H1 (cell line): Measurements from ENCODE around the gene COL6A5. TPM values are rescaled to one million over a fixed set of nuclear protein-coding genes. Genes with fewer than 3 reads are reported as not detected.
A peak's percentile ranks its signal among the peaks of the same experiment; 100 is the strongest.

ENCODE experiments used
- CTCF ChIA-PET: fragments of 300-600 bp; sonication (Branson Sonifier 250); formaldehyde crosslinking; loops from one replicate; lab custom pipeline; 2021; ENCODE audit not compliant: partially characterized antibody; lab: Charles Lee
- POLR2A ChIA-PET: fragments of 300-600 bp; sonication (Branson Sonifier 250); formaldehyde crosslinking; loops from one replicate; lab custom pipeline; 2021; ENCODE audit warnings: inconsistent platforms; ENCODE audit not compliant: partially characterized antibody; lab: Charles Lee
- DNase-seq, 2 experiments: peaks; one replicate each; pipeline versions ENCODE4 v3.0.0 to v3.0.0-alpha.2; 2010 to 2022; ENCODE audit warnings: low spot score in 2 of 2, low read depth in 1 of 2, mixed read lengths in 1 of 2
- FAIRE-seq: peaks from 2 replicates; lab custom pipeline; 2011; peaks lifted over from hg19 to GRCh38; lab: Jason Lieb, UNC
- H2AFZ ChIP-seq: 2 replicates; pipeline ENCODE4 v1.8.1; 2012; ENCODE audit warnings: low read length, inconsistent platforms
- H2AK5ac ChIP-seq: 2 replicates; pipeline ENCODE4 v1.6.1; 2013; ENCODE audit warnings: low read depth, low read length
- H2BK120ac ChIP-seq: replicated peaks from 2 replicates; pipeline ENCODE3; 2013; ENCODE audit warnings: low read depth, low read length, inconsistent platforms
- H2BK12ac ChIP-seq: 2 replicates; pipeline ENCODE4 v1.6.1; 2013; ENCODE audit warnings: low read depth, low read length
- H2BK15ac ChIP-seq: 2 replicates; pipeline ENCODE4 v1.6.1; 2013; ENCODE audit warnings: low read length
- H2BK20ac ChIP-seq: 2 replicates; pipeline ENCODE4 v1.6.1; 2013; ENCODE audit warnings: low read length
- H2BK5ac ChIP-seq: 2 replicates; pipeline ENCODE4 v1.6.1; 2013; ENCODE audit warnings: low read depth, low read length
- H3K14ac ChIP-seq: 2 replicates; pipeline ENCODE4 v1.6.1; 2013; ENCODE audit warnings: inconsistent platforms; ENCODE audit not compliant: insufficient read length
- H3K18ac ChIP-seq: 2 replicates; pipeline ENCODE4 v1.6.1; 2013; ENCODE audit warnings: low read length; ENCODE audit errors: extremely low read depth
- H3K23ac ChIP-seq: 2 replicates; pipeline ENCODE4 v1.6.1; 2013; ENCODE audit warnings: inconsistent platforms; ENCODE audit not compliant: insufficient read length
- H3K23me2 ChIP-seq: 2 replicates; pipeline ENCODE4 v1.6.1; 2013; ENCODE audit warnings: low read depth, low read length
- H3K27ac ChIP-seq: 2 replicates; pipeline ENCODE4 v1.6.1; 2011; ENCODE audit warnings: low read depth, low read length, inconsistent platforms
- H3K27me3 ChIP-seq, 4 experiments: replicated peaks in 1 of 4; 1 replicate in 1 of 4; 2 replicates in 3 of 4; pipeline versions ENCODE4 v1.6.1 to v1.8.1; 2011 to 2013; ENCODE audit warnings: low read length in 3 of 4, mild to moderate bottlenecking in 3 of 4, inconsistent platforms in 2 of 4, mixed read lengths in 2 of 4, moderate library complexity in 1 of 4; ENCODE audit not compliant: control insufficient read depth in 3 of 4, insufficient read depth in 3 of 4; ENCODE audit errors: extremely low read depth in 1 of 4
- H3K36me3 ChIP-seq, 4 experiments: 2 replicates each; pipeline versions ENCODE4 v1.6.1 to v1.8.1; 2011 to 2013; ENCODE audit warnings: mild to moderate bottlenecking in 4 of 4, low read length in 3 of 4, moderate library complexity in 2 of 4, control low read depth in 1 of 4, inconsistent platforms in 1 of 4; ENCODE audit not compliant: insufficient read depth in 4 of 4, control insufficient read depth in 2 of 4
- H3K4ac ChIP-seq: replicated peaks from 2 replicates; pipeline ENCODE3; 2013; ENCODE audit warnings: low read length, low read depth, mixed read lengths, inconsistent platforms; ENCODE audit not compliant: insufficient read length
- H3K4me1 ChIP-seq, 4 experiments: replicated peaks in 1 of 4; 1 replicate in 1 of 4; 2 replicates in 3 of 4; pipeline versions ENCODE4 v1.6.1 to v1.8.1; 2011 to 2013; ENCODE audit warnings: low read length in 3 of 4, inconsistent platforms in 2 of 4, mixed read lengths in 1 of 4; ENCODE audit not compliant: insufficient read depth in 4 of 4, control insufficient read depth in 3 of 4
- H3K4me2 ChIP-seq, 2 experiments: 2 replicates each; pipeline versions ENCODE4 v1.6.1 to v1.8.1; 2011 to 2013; ENCODE audit warnings: low read depth in 2 of 2, low read length in 2 of 2, control low read depth in 1 of 2, inconsistent platforms in 1 of 2, mild to moderate bottlenecking in 1 of 2; ENCODE audit not compliant: insufficient read depth in 1 of 2
- H3K4me3 ChIP-seq, 4 experiments: fragments of 200-600, 300-600 bp in 1 of 4; sonication (generic), shearing (Covaris generic), sonication (Bioruptor Twin) in 1 of 4; 2 replicates each; pipeline versions ENCODE4 v1.5.1 to v1.8.1; 2011 to 2016; ENCODE audit warnings: low read length in 4 of 4, low read depth in 3 of 4, control low read depth in 2 of 4, inconsistent platforms in 2 of 4, mild to moderate bottlenecking in 2 of 4, mixed read lengths in 1 of 4, moderate library complexity in 1 of 4; ENCODE audit not compliant: insufficient read depth in 2 of 4; ENCODE audit errors: extremely low read depth in 1 of 4
- H3K56ac ChIP-seq: replicated peaks from 2 replicates; pipeline ENCODE3; 2013; ENCODE audit warnings: low read depth, mild to moderate bottlenecking, mixed read lengths, low read length, inconsistent platforms; ENCODE audit not compliant: insufficient read length
- H3K79me1 ChIP-seq: 2 replicates; pipeline ENCODE4 v1.6.1; 2013; ENCODE audit warnings: low read depth, low read length, control low read depth
- H3K79me2 ChIP-seq, 2 experiments: 2 replicates each; pipeline versions ENCODE4 v1.6.1 to v1.8.1; 2012 to 2013; ENCODE audit warnings: low read length in 2 of 2, mild to moderate bottlenecking in 2 of 2, inconsistent platforms in 1 of 2; ENCODE audit not compliant: insufficient read depth in 2 of 2, control insufficient read depth in 1 of 2
- H3K9ac ChIP-seq, 4 experiments: replicated peaks in 1 of 4; 1 replicate in 1 of 4; 2 replicates in 3 of 4; pipeline versions ENCODE4 v1.6.1 to v1.8.1; 2011 to 2013; ENCODE audit warnings: low read depth in 3 of 4, low read length in 3 of 4, control low read depth in 2 of 4, mild to moderate bottlenecking in 2 of 4, moderate library complexity in 2 of 4, inconsistent platforms in 1 of 4; ENCODE audit errors: extremely low read depth in 1 of 4
- H3K9me3 ChIP-seq, 2 experiments: 2 replicates each; pipeline versions ENCODE4 v1.6.1 to v1.8.1; 2012 to 2013; ENCODE audit warnings: mild to moderate bottlenecking in 2 of 2, moderate library complexity in 2 of 2, control low read depth in 1 of 2, inconsistent platforms in 1 of 2, low read depth in 1 of 2, low read length in 1 of 2, mixed read lengths in 1 of 2; ENCODE audit not compliant: insufficient read depth in 2 of 2
- H4K20me1 ChIP-seq, 2 experiments: replicated peaks in 1 of 2; 2 replicates each; pipeline versions ENCODE3 to v1.8.1; 2011 to 2013; ENCODE audit warnings: inconsistent platforms in 2 of 2, low read length in 2 of 2, mild to moderate bottlenecking in 1 of 2; ENCODE audit not compliant: insufficient read depth in 2 of 2, control insufficient read depth in 1 of 2
- H4K5ac ChIP-seq: 2 replicates; pipeline ENCODE4 v1.6.1; 2013; ENCODE audit warnings: low read length, low read depth, mixed read lengths, inconsistent platforms; ENCODE audit not compliant: insufficient read length
- H4K8ac ChIP-seq: 2 replicates; pipeline ENCODE4 v1.8.0; 2013; ENCODE audit warnings: mild to moderate bottlenecking, moderate library complexity, low read length, inconsistent platforms; ENCODE audit not compliant: insufficient read depth; ENCODE audit errors: extremely low read depth
- H4K91ac ChIP-seq: replicated peaks from 2 replicates; pipeline ENCODE3; 2013; ENCODE audit warnings: low read length, mixed read lengths, inconsistent platforms; ENCODE audit not compliant: insufficient read length
- BCL11A ChIP-seq, 2 experiments: IDR thresholded peaks; one replicate each; pipeline ENCODE4 v1.6.1; 2011; ENCODE audit warnings: low read depth in 2 of 2, low read length in 2 of 2, mild to moderate bottlenecking in 2 of 2
- BRCA1 ChIP-seq: IDR thresholded peaks from 2 replicates; pipeline ENCODE4 v1.6.1; 2012; ENCODE audit warnings: low read depth, low read length, improper control_type of control experiment
- HDAC2 ChIP-seq, 2 experiments: fragments of 300-600 bp in 1 of 2; sonication (generic) in 1 of 2; IDR thresholded peaks; 2 replicates each; pipeline ENCODE4 v1.6.1; 2011 to 2012; ENCODE audit warnings: low read depth in 2 of 2, low read length in 2 of 2, mild to moderate bottlenecking in 2 of 2, moderate library complexity in 2 of 2, borderline replicate concordance in 1 of 2, inconsistent platforms in 1 of 2
- MAX ChIP-seq: IDR thresholded peaks from 2 replicates; pipeline ENCODE4 v1.6.1; 2012; ENCODE audit warnings: inconsistent platforms
- SIRT6 ChIP-seq: IDR thresholded peaks from one replicate; pipeline ENCODE4 v1.7.1; 2012; ENCODE audit warnings: low read length, inconsistent platforms
- SP1 ChIP-seq: IDR thresholded peaks from 2 replicates; pipeline ENCODE4 v1.6.1; 2011; ENCODE audit warnings: low read depth, low read length
- SP4 ChIP-seq: IDR thresholded peaks from 2 replicates; pipeline ENCODE4 v1.6.1; 2012; ENCODE audit warnings: low read length, inconsistent platforms
- SUZ12 ChIP-seq: fragments of 200-600 bp; sonication (generic); IDR thresholded peaks from 2 replicates; pipeline ENCODE4 v1.6.1; 2012; ENCODE audit warnings: mild to moderate bottlenecking, inconsistent platforms, low read length, moderate library complexity, mixed read lengths
- WGBS, 2 experiments: shearing (Covaris generic) in 1 of 2; methylation state at CpG; one replicate each; pipeline versions ENCODE4 v1.1.6 to v1.1.7; 2013 to 2015; ENCODE audit warnings: low lambda C conversion rate in 2 of 2, mixed read lengths in 2 of 2, inconsistent platforms in 1 of 2, low coverage in 1 of 2, missing lambda C conversion rate in 1 of 2; ENCODE audit not compliant: insufficient replicate concordance in 2 of 2, insufficient coverage in 1 of 2, insufficient read length in 1 of 2; ENCODE audit errors: extremely low coverage in 1 of 2, missing lambda C conversion rate in 1 of 2; 5-methylcytosine and 5-hydroxymethylcytosine counted together
- polyA plus RNA-seq, 7 experiments: library from polyadenylated mRNA; depleted of rRNA in 3 of 7; stranded (reverse) in 5 of 7; unstranded in 2 of 7; fragments of >200 nt in 5 of 7; fragments of 200-250 nt in 2 of 7; gene quantifications; 1 replicate in 5 of 7; 2 replicates in 1 of 7; 4 replicates in 1 of 7; pipeline versions ENCODE4 v1.2.1 to v1.2.3, GENCODE V29; 2011 to 2013; ENCODE audit warnings: missing spikeins in 2 of 7, mixed read lengths in 2 of 7
- total RNA-seq: library from RNA; stranded (reverse); fragmentation: NEBNext Ultra II Directional; extraction: Animal tissue kit (Norgen Biotek cat#: 25700); gene quantifications from 2 replicates; pipeline ENCODE4 v1.2.1, GENCODE V29; 2021

The COL6A5 gene
- total and polyA plus RNA-seq, 2 of the 8 experiments (the other 6 are each of a cell fraction or from before 2014, with no cell fraction given) = 0.05 to 0.06 TPM

GRCh38 chr3:130299531-130299930 lies 45.9 kb upstream of the COL6A5 start:
- no peak overlapping the region for H3K14ac ChIP-seq
- H2BK120ac ChIP-seq = no peak overlapping the region
- H2BK5ac ChIP-seq = no peak overlapping the region
- H3K79me1 ChIP-seq = no peaks in the 10 kb centered on the region
- H4K8ac ChIP-seq = no peak overlapping the region
- no peak overlapping the region for H3K56ac ChIP-seq
- H4K5ac ChIP-seq = no peak overlapping the region
- FAIRE-seq (no peak), DNase-seq (no peak)
- H3K4ac ChIP-seq = no peak overlapping the region
- H3K23me2 ChIP-seq = no peaks in the 10 kb centered on the region
- H3K4me2 ChIP-seq = peak overlapping the region in 1 of 2 experiments; percentile 28; a peak in 1 of 4 replicates
- H3K27me3 ChIP-seq = no peaks in the 10 kb centered on the region
- H3K4me3 ChIP-seq = no peak overlapping the region; a peak in 1 of 8 replicates
- H3K23ac ChIP-seq = no peak overlapping the region
- H3K18ac ChIP-seq = no peak overlapping the region
- no peaks in the 10 kb centered on the region for H3K79me2 ChIP-seq
- no peak overlapping the region for H2AK5ac ChIP-seq
- no peaks in the 10 kb centered on the region for H4K20me1 ChIP-seq
- no peaks in the 10 kb centered on the region for H3K9me3 ChIP-seq
- ChIA-PET CTCF (interaction anchor here (0.6 kb wide), 1 partner anchor 50 kb away, joined by 3 read pairs; no protein-coding TSS in a partner anchor), POLR2A (no interaction called here)
- H4K91ac ChIP-seq = no peak overlapping the region
- no peak overlapping the region for H2AFZ ChIP-seq
- no peak overlapping the region for H2BK12ac ChIP-seq
- H3K9ac ChIP-seq = no peak overlapping the region
- no peak overlapping the region for H3K27ac ChIP-seq
- 67% methylated on average over 2 of the region's 2 CpGs; no CpG with 5 or more reads in 1 of the 2 experiments for WGBS, 2 experiments
- no peak overlapping the region for H2BK15ac ChIP-seq
- TF ChIP-seq HDAC2 (IDR thresholded peaks at IDR 0.05; ENCODE audit: borderline replicate concordance in 1 of 2, low read depth in 2 of 2, low read length in 2 of 2) (no peak), SP4 (no peak), BCL11A (IDR thresholded peaks at IDR 0.05; ENCODE audit: low read depth in 2 of 2, low read length in 2 of 2) (no peak), MAX (no peak), BRCA1 (no peak), SIRT6 (no peak), SP1 (no peak), SUZ12 (no peak)
- no peaks in the 10 kb centered on the region for H3K36me3 ChIP-seq
- H3K4me1 ChIP-seq = peaks cover 0 to 3% (median 0%) of the 10 kb centered on the region in 4 experiments; a peak in 1 of 7 replicates
- H2BK20ac ChIP-seq = no peak overlapping the region
